Measurements from ENCODE around the gene NEK4.

GRCh38 chr3:52792413-52792812, 21.7 kb upstream of the NEK4 start:
- TF ChIP-seq ZNF274 (IDR thresholded peaks at IDR 0.05; ENCODE audit: low read depth, low read length) (no peak), SUZ12 (IDR thresholded peaks at IDR 0.05; ENCODE audit: extremely low read depth, insufficient read depth, insufficient read length) (no peak), YY1 (IDR thresholded peaks at IDR 0.05; ENCODE audit: insufficient read depth, insufficient read length) (no peak)
